Measurements from ENCODE around the gene SMC3.

The SMC3 gene

GRCh38 chr10:110649347-110650264 is 82.1 kb downstream of the SMC3 start:
- no peak for DNase-seq

- DNase-seq = no peak
Measured at GRCh38 chr10:110650265-110650668, 82.8 kb downstream of the SMC3 start.

GRCh38 chr10:110651044-110651958 is 83.8 kb downstream of the SMC3 start:
- no peak for DNase-seq

GRCh38 chr10:110652475-110653118 is 85.1 kb downstream of the SMC3 start:
- DNase-seq = no peak

All from 8988T (cell line).